Thymus (tissue), 11 donors: ENCODE data around the gene GSTO2. TPM values are rescaled to one million over a fixed set of nuclear protein-coding genes. Genes with fewer than 3 reads are reported as not detected.

ENCODE experiments used
- DNase-seq, 9 donors: peaks; one replicate each; pipeline ENCODE4 v3.0.0-alpha.2; 2013; ENCODE audit warnings: low spot score in 9 of 9, low read depth in 6 of 9, missing footprints in 1 of 9
- H3K27ac ChIP-seq, 2 donors: one replicate each; pipeline ENCODE4 v1.5.1; 2013; ENCODE audit warnings: control low read depth in 1 of 2, low read depth in 1 of 2, low read length in 1 of 2, mild to moderate bottlenecking in 1 of 2, moderate library complexity in 1 of 2
- H3K27me3 ChIP-seq, 2 donors: one replicate each; pipeline ENCODE4 v1.5.1; 2013; ENCODE audit warnings: low read length in 1 of 2; ENCODE audit not compliant: control insufficient read depth in 2 of 2, insufficient read depth in 1 of 2
- H3K36me3 ChIP-seq, 2 donors: one replicate each; pipeline ENCODE4 v1.5.1; 2013; ENCODE audit warnings: low read length in 1 of 2, mild to moderate bottlenecking in 1 of 2, moderate library complexity in 1 of 2; ENCODE audit not compliant: control insufficient read depth in 2 of 2, insufficient read depth in 2 of 2
- H3K4me1 ChIP-seq, 2 donors: one replicate each; pipeline ENCODE4 v1.5.1; 2013; ENCODE audit warnings: low read length in 2 of 2; ENCODE audit not compliant: control insufficient read depth in 2 of 2, insufficient read depth in 2 of 2
- H3K4me3 ChIP-seq, 2 donors: one replicate each; pipeline ENCODE4 v1.5.1; 2013; ENCODE audit warnings: low read length in 2 of 2, control low read depth in 1 of 2, mild to moderate bottlenecking in 1 of 2
- H3K9me3 ChIP-seq, 2 donors: one replicate each; pipeline ENCODE4 v1.5.1; 2013; ENCODE audit warnings: low read length in 1 of 2, mild to moderate bottlenecking in 1 of 2; ENCODE audit not compliant: control insufficient read depth in 2 of 2, insufficient read depth in 1 of 2
- WGBS: extraction: QIAGEN DNeasy Blood & Tissue Kit; methylation state at CpG from one replicate; pipeline ENCODE4 v1.1.7; 2013; 5-methylcytosine and 5-hydroxymethylcytosine counted together
- polyA plus RNA-seq: library from polyadenylated mRNA; stranded (reverse); fragments of 200-250 nt; gene quantifications from one replicate; pipeline ENCODE4 v1.2.3, GENCODE V29; 2013
- total RNA-seq: library from RNA; stranded (reverse); fragments of 120-200 nt; gene quantifications from one replicate; pipeline ENCODE4 v1.2.4, GENCODE V29; 2013
- donor health status: healthy.

The GSTO2 gene
- total and polyA plus RNA-seq, 2 donors, result 5.6 to 16.1 TPM

GRCh38 chr10:104323760-104324201, 54.8 kb downstream of the GSTO2 start:
- no peak for DNase-seq
- no peaks in the 10 kb centered on the region for H3K9me3 ChIP-seq
- WGBS, result 95% methylated on average over 4 of the region's 4 CpGs
- H3K27ac ChIP-seq, result peak overlapping the region in 1 of 2 donors; percentile 12
- H3K27me3 ChIP-seq, result no peaks in the 10 kb centered on the region
- H3K36me3 ChIP-seq, result peaks cover 8 to 27% of the 10 kb centered on the region in 2 donors
- H3K4me1 ChIP-seq, result peaks cover 50 to 97% of the 10 kb centered on the region in 2 donors
- no peak overlapping the region for H3K4me3 ChIP-seq

- Histone ChIP-seq H3K4me3 (no peak overlapping the region), H3K9me3 (no peaks in the 10 kb centered on the region), H3K36me3 (peaks cover 8 to 27% of the 10 kb centered on the region in 2 donors), H3K4me1 (peaks cover 54 to 97% of the 10 kb centered on the region in 2 donors), H3K27ac (no peak overlapping the region), H3K27me3 (no peaks in the 10 kb centered on the region)
- DNase-seq, result no peak
- 46% methylated on average over 9 of the region's 9 CpGs for WGBS
Observed at GRCh38 chr10:104324221-104324686, 55.3 kb downstream of the GSTO2 start.

GRCh38 chr10:104324931-104325330, 55.9 kb downstream of the GSTO2 start:
- Histone ChIP-seq H3K36me3 (peaks cover 8 to 26% of the 10 kb centered on the region in 2 donors), H3K9me3 (no peaks in the 10 kb centered on the region), H3K4me1 (peaks cover 61 to 99% of the 10 kb centered on the region in 2 donors), H3K27me3 (no peaks in the 10 kb centered on the region), H3K4me3 (no peak overlapping the region), H3K27ac (no peak overlapping the region)
- no peak for DNase-seq
- WGBS, result 97% methylated on average over 10 of the region's 10 CpGs

GRCh38 chr10:104325436-104326435, 56.8 kb downstream of the GSTO2 start:
- Histone ChIP-seq H3K4me3 (no peak overlapping the region), H3K4me1 (peaks cover 68 to 100% of the 10 kb centered on the region in 2 donors), H3K36me3 (peaks cover 8 to 23% of the 10 kb centered on the region in 2 donors), H3K9me3 (no peaks in the 10 kb centered on the region), H3K27ac (peak overlapping the region in 1 of 2 donors; percentile 39), H3K27me3 (no peaks in the 10 kb centered on the region)
- 73% methylated on average over 28 of the region's 28 CpGs for WGBS
- DNase-seq, result no peak

GRCh38 chr10:104326991-104327610, 58.1 kb downstream of the GSTO2 start:
- H3K9me3 ChIP-seq, result no peaks in the 10 kb centered on the region
- no peak for DNase-seq
- H3K27me3 ChIP-seq, result no peaks in the 10 kb centered on the region
- H3K36me3 ChIP-seq, result peaks cover 10 to 20% of the 10 kb centered on the region in 2 donors
- over 99% methylated on average over 9 of the region's 9 CpGs for WGBS
- peak overlapping the region in 1 of 2 donors; percentile 48 for H3K4me3 ChIP-seq
- peaks cover 63 to 100% of the 10 kb centered on the region in 2 donors for H3K4me1 ChIP-seq
- H3K27ac ChIP-seq, result peak overlapping the region in 1 of 2 donors; percentile 92

GRCh38 chr10:104327745-104328645, 59.0 kb downstream of the GSTO2 start:
- Histone ChIP-seq H3K4me1 (peaks cover 57 to 100% of the 10 kb centered on the region in 2 donors), H3K27me3 (no peaks in the 10 kb centered on the region), H3K36me3 (peaks cover 10 to 20% of the 10 kb centered on the region in 2 donors), H3K9me3 (no peaks in the 10 kb centered on the region), H3K4me3 (peak overlapping the region; percentile 37 to 48), H3K27ac (peak overlapping the region; percentile 88 to 92)
- DNase-seq, result no peak
- 26% methylated on average over 20 of the region's 20 CpGs for WGBS

- peak overlapping the region; percentile 88 to 92 for H3K27ac ChIP-seq
- DNase-seq, result no peak
- H3K27me3 ChIP-seq, result no peaks in the 10 kb centered on the region
- peaks cover 10 to 19% of the 10 kb centered on the region in 2 donors for H3K36me3 ChIP-seq
- H3K4me3 ChIP-seq, result peak overlapping the region; percentile 37 to 48
- no peaks in the 10 kb centered on the region for H3K9me3 ChIP-seq
- 2% methylated on average over 3 of the region's 3 CpGs for WGBS
- peaks cover 61 to 100% of the 10 kb centered on the region in 2 donors for H3K4me1 ChIP-seq
Observed at GRCh38 chr10:104328646-104328895, 59.6 kb downstream of the GSTO2 start.

- Histone ChIP-seq H3K4me3 (peak overlapping the region; percentile 37 to 48), H3K27ac (peak overlapping the region; percentile 88 to 92), H3K4me1 (peaks cover 60 to 100% of the 10 kb centered on the region in 2 donors), H3K36me3 (peaks cover 10 to 15% of the 10 kb centered on the region in 2 donors), H3K27me3 (no peaks in the 10 kb centered on the region), H3K9me3 (no peaks in the 10 kb centered on the region)
- peak in 7 of 9 donors; percentile 59 to 92 (median 82) for DNase-seq
- 23% methylated on average over 15 of the region's 15 CpGs for WGBS
Observed at GRCh38 chr10:104328896-104329710, 60.1 kb downstream of the GSTO2 start.
